Activated B cell treated with CpG ODN at 0.5 μM for 24 hours (primary cell): Measurements from ENCODE around the gene NT5DC3. TPM values are rescaled to one million over a fixed set of nuclear protein-coding genes. Genes with fewer than 3 reads are reported as not detected.

ENCODE experiments used
- ATAC-seq: fragments of 200-7000 bp; cut with Tn5 transposase; one replicate; pipeline ENCODE4 v1.10.0; 2021; ENCODE audit warnings: low read depth, mild to moderate bottlenecking, moderate library complexity
- CTCF ChIA-PET: fragments of 350-600 bp; sonication (Branson Sonifier 250); formaldehyde crosslinking; loops from one replicate; lab custom pipeline; 2021; ENCODE audit warnings: antibody characterized with exemption; lab: Charles Lee
- POLR2A ChIA-PET: fragments of 350-600 bp; sonication (Branson Sonifier 250); formaldehyde crosslinking; loops from one replicate; lab custom pipeline; 2021; ENCODE audit warnings: antibody characterized with exemption; lab: Charles Lee
- DNase-seq: peaks from one replicate; pipeline ENCODE4 v3.0.0; 2022
- H3K27ac Mint-ChIP-seq: one replicate; pipeline ENCODE4 v1.8.0; 2020; ENCODE audit warnings: mixed read lengths
- H3K27me3 Mint-ChIP-seq: one replicate; pipeline ENCODE4 v1.8.0; 2021; ENCODE audit warnings: mixed read lengths
- H3K36me3 Mint-ChIP-seq: one replicate; pipeline ENCODE4 v1.8.0; 2021; ENCODE audit warnings: low read depth, mixed read lengths
- H3K4me1 Mint-ChIP-seq: one replicate; pipeline ENCODE4 v1.8.0; 2021; ENCODE audit warnings: mixed read lengths
- H3K4me3 Mint-ChIP-seq: one replicate; pipeline ENCODE4 v1.8.0; 2020; ENCODE audit warnings: mild to moderate bottlenecking, mixed read lengths
- H3K9me3 Mint-ChIP-seq: one replicate; pipeline ENCODE4 v1.8.0; 2020; ENCODE audit warnings: mixed read lengths
- CTCF ChIP-seq: fragments of 200-600 bp; IDR thresholded peaks from one replicate; pipeline ENCODE4 v1.8.0; 2022; ENCODE audit warnings: antibody characterized with exemption, mild to moderate bottlenecking
- intact Hi-C: fragments of 100-400 bp; cut with micrococcal nuclease; formaldehyde crosslinking; loops from one replicate; pipeline ENCODE4 v1.15.1; 2024
- total RNA-seq: library from RNA; stranded (reverse); gene quantifications from 2 replicates; pipeline ENCODE4 v1.2.3, GENCODE V29; 2022

Gene NT5DC3
- total RNA-seq, 1 donor from 2014 or later = 11.6 TPM

DNA sequence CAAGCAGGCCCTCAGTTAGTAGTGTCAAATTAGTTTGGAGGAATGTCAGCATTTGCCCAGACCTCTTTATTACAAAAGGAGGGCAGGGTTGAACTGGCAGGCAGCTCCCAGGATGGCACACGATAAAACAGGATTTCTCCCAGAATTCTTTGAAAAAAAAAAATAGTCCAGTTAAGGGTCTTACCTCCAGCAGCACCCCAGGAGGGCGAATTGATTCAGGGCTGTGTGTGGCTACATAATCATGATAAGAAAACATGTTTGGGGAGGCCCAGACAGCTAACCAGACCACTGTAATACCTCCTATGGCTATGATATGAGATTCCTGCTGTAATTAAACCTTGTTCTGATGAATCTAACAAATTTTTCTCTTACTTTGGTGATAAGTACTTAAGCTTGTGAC, 38.8 kb upstream of the NT5DC3 start:
- Mint-ChIP-seq H3K4me3 (no peak overlapping the region), H3K27me3 (no peaks in the 10 kb centered on the region), H3K9me3 (no peaks in the 10 kb centered on the region), H3K4me1 (peaks cover 27% of the 10 kb centered on the region), H3K27ac (no peak overlapping the region), H3K36me3 (no peaks in the 10 kb centered on the region)
- intact Hi-C loops = loop anchor here (2.0 kb wide), 2 partner anchors 39 to 185 kb away; partner anchors contain the start of genes HCFC2 and NT5DC3
- TF ChIP-seq CTCF = no peak
- no peak for ATAC-seq
- no peak for DNase-seq
- CTCF ChIA-PET = interaction anchor here (0.7 to 3.9 kb wide), 3 partner anchors 9 to 229 kb away, joined by 3 to 27 read pairs (median 3); no protein-coding TSS in a partner anchor
- POLR2A ChIA-PET = interaction anchor here (1.5 to 7.0 kb wide), 3 partner anchors 45 to 86 kb away, joined by 7 to 42 read pairs (median 8); partner anchors contain the start of genes HSP90B1 and TDG

DNA sequence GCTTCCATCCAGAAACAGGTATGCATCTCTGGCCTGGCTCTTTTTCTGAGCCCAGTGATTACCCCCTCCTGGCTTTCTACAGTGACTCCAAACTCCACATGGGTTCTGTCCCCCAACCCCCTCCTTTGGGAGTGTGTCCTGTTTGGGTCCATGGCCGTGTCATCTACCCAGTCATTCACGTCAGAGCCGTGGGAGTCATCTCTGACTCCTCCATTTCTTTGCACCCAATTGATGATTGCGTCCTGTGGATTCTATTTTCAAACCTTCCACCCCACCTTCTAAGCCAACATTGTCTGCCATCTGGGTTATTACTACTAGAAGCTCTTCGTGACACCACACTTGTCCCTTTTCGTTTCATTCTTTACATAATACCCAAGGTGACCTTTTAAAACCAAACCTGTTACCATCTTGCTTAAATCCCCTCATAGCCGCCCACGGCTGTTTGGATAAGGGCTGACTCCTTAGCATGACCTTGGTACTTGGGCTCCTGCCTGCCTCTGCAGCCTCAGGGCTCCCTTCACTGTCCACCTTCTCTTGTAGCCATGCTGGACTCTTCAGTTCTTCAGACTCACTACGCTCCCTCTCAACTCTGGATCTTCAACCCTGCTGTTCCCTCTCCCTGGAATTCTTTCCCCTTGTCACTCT, 38.1 kb upstream of the NT5DC3 start:
- intact Hi-C loops = loop anchor here (2.0 kb wide), 2 partner anchors 38 to 186 kb away; partner anchors contain the start of genes HCFC2 and NT5DC3
- DNase-seq (no peak), ATAC-seq (no peak)
- CTCF ChIA-PET = interaction anchor here (1.2 to 3.9 kb wide), 2 partner anchors 48 to 230 kb away, joined by 3 to 27 read pairs; no protein-coding TSS in a partner anchor
- Mint-ChIP-seq H3K9me3 (no peaks in the 10 kb centered on the region), H3K36me3 (no peaks in the 10 kb centered on the region), H3K27me3 (no peaks in the 10 kb centered on the region), H3K4me3 (no peak overlapping the region), H3K4me1 (peaks cover 24% of the 10 kb centered on the region), H3K27ac (no peak overlapping the region)
- no peak for TF ChIP-seq CTCF
- POLR2A ChIA-PET = interaction anchor here (1.9 to 7.0 kb wide), 2 partner anchors 50 to 86 kb away, joined by 7 to 42 read pairs; partner anchors contain the start of genes HSP90B1 and TDG

DNA sequence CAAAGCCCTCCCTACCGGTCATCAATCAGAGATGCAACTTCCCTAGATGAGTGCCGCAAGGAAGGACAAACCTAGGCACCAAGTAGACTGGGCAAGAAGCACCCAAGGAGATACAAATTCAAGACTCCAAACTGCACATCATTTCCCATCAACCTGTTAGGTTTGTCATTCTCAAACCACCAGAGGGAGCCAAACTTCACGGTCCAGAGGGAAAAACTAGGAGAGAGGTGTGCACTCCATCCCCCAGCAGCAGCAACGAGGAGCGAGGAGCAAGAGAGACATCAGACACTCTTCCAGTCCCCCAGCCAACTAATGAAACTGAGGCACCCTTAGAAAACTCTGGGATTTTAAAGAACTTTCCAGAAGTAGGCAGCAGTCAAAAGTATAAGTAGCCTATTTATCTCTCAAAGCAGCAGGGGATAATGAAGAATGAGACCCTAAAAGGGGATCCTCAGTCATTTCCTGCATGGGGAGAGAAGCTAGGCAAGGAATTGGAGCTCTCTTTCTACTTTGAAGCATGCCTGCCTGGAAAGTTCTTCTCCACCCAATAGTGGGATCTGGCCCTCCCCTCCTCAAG, 37.0 kb upstream of the NT5DC3 start:
- Mint-ChIP-seq H3K36me3 (no peaks in the 10 kb centered on the region), H3K27ac (no peak overlapping the region), H3K4me3 (no peak overlapping the region), H3K4me1 (peaks cover 24% of the 10 kb centered on the region), H3K9me3 (no peaks in the 10 kb centered on the region), H3K27me3 (no peaks in the 10 kb centered on the region)
- POLR2A ChIA-PET = interaction anchor here (1.0 to 7.0 kb wide), 2 partner anchors 51 to 88 kb away, joined by 4 to 42 read pairs; partner anchors contain the start of genes HSP90B1 and TDG
- ATAC-seq (peak; percentile 53), DNase-seq (no peak)
- intact Hi-C loops = loop anchor here (1.0 to 2.0 kb wide), 5 partner anchors 37 to 231 kb away; partner anchors contain the start of genes HCFC2 and NT5DC3
- CTCF ChIA-PET = interaction anchor here (0.7 to 3.9 kb wide), 5 partner anchors 29 to 233 kb away, joined by 3 to 27 read pairs (median 3); no protein-coding TSS in a partner anchor
- TF ChIP-seq CTCF = peak; percentile 47

DNA sequence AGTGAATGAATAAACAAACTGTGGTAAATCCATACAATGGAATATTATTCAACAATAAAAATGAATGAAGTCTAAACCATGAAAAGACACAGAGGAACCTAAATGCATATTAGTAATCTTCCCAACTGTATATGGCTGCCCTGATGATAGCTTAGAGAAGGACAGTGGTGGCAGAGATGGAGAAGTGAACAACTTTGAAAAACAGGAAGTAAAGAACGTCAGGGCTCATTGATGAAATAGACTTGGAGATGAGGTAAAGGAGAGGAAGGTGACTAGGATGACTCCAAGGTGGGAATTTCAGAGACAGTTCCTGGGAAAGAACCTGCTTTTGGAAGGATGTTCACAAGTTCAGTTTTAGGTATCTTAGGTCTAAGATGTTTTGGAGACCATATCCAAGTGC, 36.3 kb upstream of the NT5DC3 start:
- intact Hi-C loops = no loop called here
- H3K27me3 Mint-ChIP-seq = no peaks in the 10 kb centered on the region
- no peak for TF ChIP-seq CTCF
- H3K9me3 Mint-ChIP-seq = no peaks in the 10 kb centered on the region
- no peak overlapping the region for H3K27ac Mint-ChIP-seq
- H3K4me3 Mint-ChIP-seq = no peak overlapping the region
- DNase-seq (no peak), ATAC-seq (no peak)
- no peaks in the 10 kb centered on the region for H3K36me3 Mint-ChIP-seq
- peaks cover 24% of the 10 kb centered on the region for H3K4me1 Mint-ChIP-seq
- CTCF ChIA-PET = interaction anchor here (0.7 to 3.9 kb wide), 4 partner anchors 28 to 234 kb away, joined by 3 to 27 read pairs (median 3); no protein-coding TSS in a partner anchor
- POLR2A ChIA-PET = interaction anchor here (1.0 to 7.0 kb wide), 2 partner anchors 52 to 88 kb away, joined by 4 to 42 read pairs; partner anchors contain the start of genes HSP90B1 and TDG

- ATAC-seq (no peak), DNase-seq (no peak)
- POLR2A ChIA-PET = no interaction called here
- no peak for TF ChIP-seq CTCF
- Mint-ChIP-seq H3K36me3 (no peaks in the 10 kb centered on the region), H3K27ac (no peak overlapping the region), H3K4me3 (no peak overlapping the region), H3K9me3 (no peaks in the 10 kb centered on the region), H3K4me1 (peaks cover 15% of the 10 kb centered on the region), H3K27me3 (no peaks in the 10 kb centered on the region)
- CTCF ChIA-PET = no interaction called here
- intact Hi-C loops = no loop called here
These were observed 34.6 kb upstream of the NT5DC3 start for GRCh38 chr12:103875666-103876065.
